ENCODE measurements around the gene LRRC75A. TPM values are rescaled to one million over a fixed set of nuclear protein-coding genes. Genes with fewer than 3 reads are reported as not detected.

The LRRC75A gene
- total and polyA plus RNA-seq, 2 experiments from 2014 or later: 5.3 to 26.2 TPM

GRCh38 chr17:16407911-16408588 is 83.9 kb downstream of the LRRC75A start:
- Histone ChIP-seq H3F3A (replicated peaks; ENCODE audit: low read depth) (peaks cover 9% of the 10 kb centered on the region), H3K79me2 (replicated peaks; ENCODE audit: insufficient read depth) (no peaks in the 10 kb centered on the region), H4K20me1 (replicated peaks; ENCODE audit: insufficient read depth) (no peaks in the 10 kb centered on the region), H3K4me1 (ENCODE audit: insufficient read depth) (peaks cover 8% of the 10 kb centered on the region), H3K36me3 (ENCODE audit: insufficient read depth) (no peaks in the 10 kb centered on the region), H3K4me3 (peak overlapping the region; percentile 46), H3K4me2 (peak overlapping the region; percentile 75), H2AFZ (0 out of 2 replicates have a peak overlapping the region, but pooled peaks have one; percentile 78), H3K27ac (ENCODE audit: low read depth) (peak overlapping the region; percentile 95), H3K9me2 (ENCODE audit: insufficient read depth) (no peaks in the 10 kb centered on the region), H3K27me3 (ENCODE audit: insufficient read depth) (no peaks in the 10 kb centered on the region)
- H3K4me3 Mint-ChIP-seq: peak overlapping the region; percentile 42
- peak; percentile 62 for ATAC-seq
- H3K9me3 Mint-ChIP-seq: no peaks in the 10 kb centered on the region
- TF ChIP-seq, protein P1, sequence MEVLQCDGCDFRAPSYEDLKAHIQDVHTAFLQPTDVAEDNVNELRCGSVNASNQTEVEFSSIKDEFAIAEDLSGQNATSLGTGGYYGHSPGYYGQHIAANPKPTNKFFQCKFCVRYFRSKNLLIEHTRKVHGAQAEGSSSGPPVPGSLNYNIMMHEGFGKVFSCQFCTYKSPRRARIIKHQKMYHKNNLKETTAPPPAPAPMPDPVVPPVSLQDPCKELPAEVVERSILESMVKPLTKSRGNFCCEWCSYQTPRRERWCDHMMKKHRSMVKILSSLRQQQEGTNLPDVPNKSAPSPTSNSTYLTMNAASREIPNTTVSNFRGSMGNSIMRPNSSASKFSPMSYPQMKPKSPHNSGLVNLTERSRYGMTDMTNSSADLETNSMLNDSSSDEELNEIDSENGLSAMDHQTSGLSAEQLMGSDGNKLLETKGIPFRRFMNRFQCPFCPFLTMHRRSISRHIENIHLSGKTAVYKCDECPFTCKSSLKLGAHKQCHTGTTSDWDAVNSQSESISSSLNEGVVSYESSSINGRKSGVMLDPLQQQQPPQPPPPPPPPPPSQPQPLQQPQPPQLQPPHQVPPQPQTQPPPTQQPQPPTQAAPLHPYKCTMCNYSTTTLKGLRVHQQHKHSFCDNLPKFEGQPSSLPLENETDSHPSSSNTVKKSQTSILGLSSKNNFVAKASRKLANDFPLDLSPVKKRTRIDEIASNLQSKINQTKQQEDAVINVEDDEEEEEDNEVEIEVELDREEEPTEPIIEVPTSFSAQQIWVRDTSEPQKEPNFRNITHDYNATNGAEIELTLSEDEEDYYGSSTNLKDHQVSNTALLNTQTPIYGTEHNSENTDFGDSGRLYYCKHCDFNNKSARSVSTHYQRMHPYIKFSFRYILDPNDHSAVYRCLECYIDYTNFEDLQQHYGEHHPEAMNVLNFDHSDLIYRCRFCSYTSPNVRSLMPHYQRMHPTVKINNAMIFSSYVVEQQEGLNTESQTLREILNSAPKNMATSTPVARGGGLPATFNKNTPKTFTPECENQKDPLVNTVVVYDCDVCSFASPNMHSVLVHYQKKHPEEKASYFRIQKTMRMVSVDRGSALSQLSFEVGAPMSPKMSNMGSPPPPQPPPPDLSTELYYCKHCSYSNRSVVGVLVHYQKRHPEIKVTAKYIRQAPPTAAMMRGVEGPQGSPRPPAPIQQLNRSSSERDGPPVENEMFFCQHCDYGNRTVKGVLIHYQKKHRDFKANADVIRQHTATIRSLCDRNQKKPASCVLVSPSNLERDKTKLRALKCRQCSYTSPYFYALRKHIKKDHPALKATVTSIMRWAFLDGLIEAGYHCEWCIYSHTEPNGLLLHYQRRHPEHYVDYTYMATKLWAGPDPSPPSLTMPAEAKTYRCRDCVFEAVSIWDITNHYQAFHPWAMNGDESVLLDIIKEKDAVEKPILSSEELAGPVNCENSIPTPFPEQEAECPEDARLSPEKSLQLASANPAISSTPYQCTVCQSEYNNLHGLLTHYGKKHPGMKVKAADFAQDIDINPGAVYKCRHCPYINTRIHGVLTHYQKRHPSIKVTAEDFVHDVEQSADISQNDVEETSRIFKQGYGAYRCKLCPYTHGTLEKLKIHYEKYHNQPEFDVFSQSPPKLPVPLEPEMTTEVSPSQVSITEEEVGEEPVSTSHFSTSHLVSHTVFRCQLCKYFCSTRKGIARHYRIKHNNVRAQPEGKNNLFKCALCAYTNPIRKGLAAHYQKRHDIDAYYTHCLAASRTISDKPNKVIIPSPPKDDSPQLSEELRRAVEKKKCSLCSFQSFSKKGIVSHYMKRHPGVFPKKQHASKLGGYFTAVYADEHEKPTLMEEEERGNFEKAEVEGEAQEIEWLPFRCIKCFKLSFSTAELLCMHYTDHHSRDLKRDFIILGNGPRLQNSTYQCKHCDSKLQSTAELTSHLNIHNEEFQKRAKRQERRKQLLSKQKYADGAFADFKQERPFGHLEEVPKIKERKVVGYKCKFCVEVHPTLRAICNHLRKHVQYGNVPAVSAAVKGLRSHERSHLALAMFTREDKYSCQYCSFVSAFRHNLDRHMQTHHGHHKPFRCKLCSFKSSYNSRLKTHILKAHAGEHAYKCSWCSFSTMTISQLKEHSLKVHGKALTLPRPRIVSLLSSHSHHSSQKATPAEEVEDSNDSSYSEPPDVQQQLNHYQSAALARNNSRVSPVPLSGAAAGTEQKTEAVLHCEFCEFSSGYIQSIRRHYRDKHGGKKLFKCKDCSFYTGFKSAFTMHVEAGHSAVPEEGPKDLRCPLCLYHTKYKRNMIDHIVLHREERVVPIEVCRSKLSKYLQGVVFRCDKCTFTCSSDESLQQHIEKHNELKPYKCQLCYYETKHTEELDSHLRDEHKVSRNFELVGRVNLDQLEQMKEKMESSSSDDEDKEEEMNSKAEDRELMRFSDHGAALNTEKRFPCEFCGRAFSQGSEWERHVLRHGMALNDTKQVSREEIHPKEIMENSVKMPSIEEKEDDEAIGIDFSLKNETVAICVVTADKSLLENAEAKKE (CRISPR knock-in tag; IDR thresholded peaks at IDR 0.05): no peak
- TF ChIP-seq NANOG (IDR thresholded peaks at IDR 0.05; ENCODE audit: borderline replicate concordance): no peak
- peaks cover 9% of the 10 kb centered on the region for H3K4me1 Mint-ChIP-seq
- peaks cover 3% of the 10 kb centered on the region for H3K27me3 Mint-ChIP-seq (ENCODE audit: insufficient read depth, low read depth, poor library complexity)
- H3K27ac Mint-ChIP-seq: peak overlapping the region; percentile 82
- no peaks in the 10 kb centered on the region; the same call in 2 of the 3 replicates for H3K36me3 Mint-ChIP-seq (ENCODE audit: low read depth)
- DNase-seq (ENCODE audit: low spot score): peak; percentile 76

DNA sequence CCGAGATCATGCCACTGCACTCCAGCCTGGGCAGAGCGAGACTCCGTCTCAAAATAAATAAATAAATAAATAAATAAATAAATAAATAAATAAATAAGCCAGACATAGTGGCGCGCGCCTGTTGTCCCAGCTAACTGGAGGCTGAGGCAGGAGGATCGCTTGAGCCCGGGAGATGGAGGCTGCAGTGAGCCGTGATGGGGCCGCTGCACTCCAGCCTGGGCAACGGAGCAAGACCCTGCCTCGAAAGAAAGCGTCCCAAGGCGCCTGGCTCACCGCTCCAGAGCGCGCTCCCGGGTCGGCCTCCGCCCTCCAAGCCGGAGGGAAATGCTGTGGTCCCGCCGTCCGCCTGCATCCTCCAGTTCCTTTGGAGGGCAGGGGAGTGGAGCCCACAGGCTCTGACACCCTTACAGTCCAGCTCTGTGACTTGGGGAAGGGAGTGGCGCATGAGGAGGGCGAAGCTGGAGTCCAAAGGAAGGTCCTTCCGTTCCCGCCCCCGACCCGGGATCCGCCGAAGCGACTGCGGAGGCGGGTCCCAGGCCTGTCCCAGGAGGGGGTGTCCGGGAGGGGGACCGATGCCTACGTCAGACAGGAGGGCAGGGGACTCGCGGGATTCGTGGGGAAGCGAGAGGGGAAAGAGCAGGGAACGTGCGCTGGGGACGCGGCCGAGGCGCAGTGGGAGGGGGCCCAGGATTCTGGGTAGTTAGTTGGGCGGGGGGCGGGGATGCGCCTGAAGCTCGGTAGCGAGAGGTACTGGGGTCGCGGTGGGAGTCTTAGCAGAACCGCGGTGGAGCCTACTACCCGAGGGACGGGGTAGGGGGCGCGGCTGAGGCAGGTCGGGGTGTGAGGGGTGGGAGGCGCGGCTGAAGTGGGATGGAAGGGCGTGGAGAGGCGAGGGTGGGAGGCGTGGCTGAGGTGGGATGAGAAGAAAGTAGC is 85.0 kb downstream of the LRRC75A start:
- Mint-ChIP-seq H3K9me3 (no peaks in the 10 kb centered on the region), H3K36me3 (ENCODE audit: low read depth) (no peaks in the 10 kb centered on the region; the same call in 2 of the 3 replicates), H3K27ac (no peak overlapping the region), H3K27me3 (ENCODE audit: insufficient read depth, low read depth, poor library complexity) (peaks cover 3% of the 10 kb centered on the region), H3K4me1 (peaks cover 9% of the 10 kb centered on the region), H3K4me3 (peak overlapping the region; percentile 75)
- peak overlapping the region; percentile 83; the same call in 1 of the 2 replicates for H3K27ac ChIP-seq (ENCODE audit: low read depth)
- no peaks in the 10 kb centered on the region for H3K36me3 ChIP-seq (ENCODE audit: insufficient read depth)
- peaks cover 8% of the 10 kb centered on the region for H3K4me1 ChIP-seq (ENCODE audit: insufficient read depth)
- H3K4me2 ChIP-seq: peak overlapping the region; percentile 84
- H3K4me3 ChIP-seq: peak overlapping the region; percentile 76
- no peaks in the 10 kb centered on the region for H4K20me1 ChIP-seq (replicated peaks; ENCODE audit: insufficient read depth)
- ATAC-seq (peak; percentile 88), DNase-seq (ENCODE audit: low spot score) (peak; percentile 96)
- H3K27me3 ChIP-seq (ENCODE audit: insufficient read depth): no peaks in the 10 kb centered on the region
- peak overlapping the region; percentile 99 for H2AFZ ChIP-seq
- H3K79me2 ChIP-seq (replicated peaks; ENCODE audit: insufficient read depth): no peaks in the 10 kb centered on the region
- no peaks in the 10 kb centered on the region for H3K9me2 ChIP-seq (ENCODE audit: insufficient read depth)
- H3F3A ChIP-seq (replicated peaks; ENCODE audit: low read depth): peaks cover 9% of the 10 kb centered on the region
- TF ChIP-seq, protein P1 (CRISPR knock-in tag; IDR thresholded peaks at IDR 0.05): no peak
